NCI-H69 (cell line): Measurements from ENCODE around the gene CD34.

ENCODE experiments used
- DNase-seq: peaks from one replicate; lab custom pipeline; 2025; lab: John Stamatoyannopoulos, UW

Gene CD34

GRCh38 chr1:207873055-207873890, 37.7 kb downstream of the CD34 start:
- no peak for DNase-seq

DNA sequence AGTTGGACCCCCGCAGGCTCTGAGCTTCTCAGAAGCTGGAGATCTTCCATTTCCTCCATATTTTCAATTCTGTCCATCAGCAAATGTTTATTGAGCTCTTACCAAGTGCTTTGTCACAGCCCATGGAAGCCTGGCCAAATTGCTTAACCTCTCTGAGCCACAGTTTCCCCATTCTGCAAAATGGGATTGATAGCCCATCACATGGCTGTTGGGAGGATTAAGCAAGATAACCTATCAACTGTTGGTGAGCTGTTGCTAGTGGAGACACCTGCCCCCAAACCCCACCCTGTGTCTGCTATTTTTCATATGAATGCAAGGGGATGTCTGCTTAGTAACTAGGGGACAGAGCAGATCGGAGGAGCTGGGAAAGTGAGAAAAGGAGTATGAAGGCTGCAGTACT, 38.3 kb downstream of the CD34 start:
- no peak for DNase-seq

DNA sequence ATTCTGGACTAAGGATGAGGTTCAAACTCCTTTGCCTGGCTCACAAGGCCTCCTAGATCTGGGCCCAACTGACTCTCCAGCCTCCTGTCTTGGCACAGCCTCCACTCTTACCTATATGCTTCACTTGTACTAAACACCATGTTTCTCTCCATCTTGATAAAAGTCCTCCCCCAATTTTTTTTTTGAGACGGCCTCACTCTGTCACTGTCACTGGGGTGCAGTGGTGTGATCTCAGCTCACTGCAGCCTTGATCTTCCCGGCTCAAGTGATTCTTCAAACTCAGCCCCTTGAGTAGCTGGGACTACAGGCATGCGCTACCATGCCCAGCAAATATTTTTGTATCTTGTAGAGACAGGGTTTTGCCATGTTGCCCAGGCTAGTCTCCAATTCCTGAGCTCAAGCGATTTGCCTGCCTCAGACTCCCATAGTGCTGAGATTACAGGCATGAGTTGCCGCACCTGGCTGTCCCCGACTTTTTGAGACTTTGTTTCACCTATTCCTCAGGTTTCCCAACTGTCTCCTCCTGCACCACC, 39.7 kb downstream of the CD34 start:
- no peak for DNase-seq

DNA sequence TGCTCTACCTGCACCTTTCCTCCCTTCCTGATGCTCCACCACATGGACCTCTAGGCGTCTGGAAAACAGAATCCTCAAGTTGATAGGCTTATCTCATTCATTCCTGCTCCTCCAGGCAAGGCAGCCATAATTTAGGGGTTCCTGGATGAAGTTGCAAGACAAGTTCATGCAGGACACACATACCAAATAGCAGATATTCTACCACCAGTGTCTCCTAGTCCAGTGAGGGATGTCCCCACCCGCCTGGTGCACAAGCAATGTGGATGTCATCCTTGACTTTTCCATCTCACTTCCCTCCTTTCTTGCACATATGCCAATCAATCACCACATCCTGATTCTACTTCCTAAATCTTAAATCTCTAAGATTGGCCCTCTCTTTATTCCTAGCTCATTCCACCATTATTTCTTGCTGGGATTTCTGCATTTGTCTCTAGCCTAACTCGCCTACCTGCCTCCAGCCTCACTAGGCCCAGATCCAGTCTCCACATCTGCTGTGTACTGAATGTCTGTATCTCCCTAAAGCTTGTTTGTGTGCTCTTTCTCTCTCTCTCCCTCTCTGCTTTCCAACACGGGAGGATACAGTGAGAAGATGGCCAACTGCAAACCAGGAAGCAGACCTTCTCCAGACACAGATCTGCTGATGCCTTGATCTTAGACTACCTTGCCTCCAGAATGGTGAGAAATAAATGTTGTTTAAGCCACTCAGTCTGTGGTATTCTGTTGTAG, 40.5 kb downstream of the CD34 start:
- DNase-seq = no peak

- DNase-seq = no peak
Observed at GRCh38 chr1:207869859-207870258, 41.1 kb downstream of the CD34 start.

- DNase-seq = peak; percentile 85
Observed at GRCh38 chr1:207868774-207869721, 41.9 kb downstream of the CD34 start.

GRCh38 chr1:207868251-207868773, 42.6 kb downstream of the CD34 start:
- DNase-seq = no peak

- DNase-seq = no peak
Observed at GRCh38 chr1:207867136-207868109, 43.5 kb downstream of the CD34 start.

- DNase-seq = no peak
Observed at GRCh38 chr1:207866471-207867135, 44.3 kb downstream of the CD34 start.

GRCh38 chr1:207863893-207864535, 46.9 kb downstream of the CD34 start:
- DNase-seq = no peak

DNA sequence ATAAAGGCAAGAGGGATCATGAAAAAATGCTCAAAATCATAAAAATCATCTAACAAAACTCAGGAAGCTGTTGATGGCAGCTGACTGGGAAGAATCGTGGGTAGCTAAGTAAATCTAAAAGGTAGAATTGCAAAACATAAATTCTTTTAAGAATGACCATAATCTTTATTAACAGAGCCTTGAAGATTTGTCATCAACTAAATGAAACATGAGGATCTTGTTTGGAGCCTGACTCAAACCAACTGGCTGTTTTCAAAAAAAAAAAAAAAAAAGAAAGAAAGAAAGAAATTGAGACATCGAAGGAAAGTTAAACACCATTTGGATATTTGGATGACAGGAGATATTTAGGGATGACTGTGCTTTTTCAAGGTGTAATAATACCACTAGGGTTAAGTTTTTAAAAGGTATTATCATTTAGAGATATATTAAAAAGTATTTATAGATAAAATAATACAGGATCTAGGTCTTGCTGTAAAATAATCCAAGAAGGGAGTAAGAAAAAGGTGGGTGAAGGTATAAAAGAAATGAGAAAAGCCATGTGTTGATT, 48.6 kb downstream of the CD34 start:
- no peak for DNase-seq

DNA sequence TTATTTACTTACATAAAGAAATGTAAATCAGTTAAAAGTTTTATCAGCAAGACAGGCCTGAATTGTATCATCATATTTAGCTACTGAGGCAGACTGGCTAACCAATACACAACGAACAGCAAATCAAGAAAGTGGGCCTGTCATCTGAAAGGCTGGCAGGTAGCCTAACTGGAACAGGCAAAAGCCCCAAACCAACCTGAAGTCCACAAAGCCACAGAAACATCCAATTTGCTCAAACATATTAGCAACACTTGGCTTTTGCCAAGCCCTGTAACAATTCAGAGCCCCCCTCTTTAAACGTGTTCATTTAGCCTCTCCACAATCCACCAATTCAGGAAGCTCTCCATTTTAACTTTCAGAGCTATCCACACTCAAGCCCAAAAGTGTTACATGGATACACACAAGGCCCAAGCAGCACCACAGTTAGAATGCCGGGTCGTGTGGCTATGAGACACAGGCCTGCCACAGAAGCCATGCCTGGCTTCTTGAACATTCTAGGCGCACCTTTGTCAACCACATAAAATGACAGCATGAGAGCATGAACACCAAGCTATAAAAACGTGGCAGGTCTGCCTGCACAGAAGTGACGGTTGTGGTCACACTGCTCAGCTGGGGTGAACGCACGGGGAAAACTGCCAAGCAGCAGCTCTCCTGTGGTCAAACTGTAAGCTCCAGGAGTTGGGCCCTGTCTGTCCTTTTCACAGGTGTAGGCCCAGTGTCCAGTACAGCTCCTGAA, 49.3 kb downstream of the CD34 start:
- no peak for DNase-seq

DNA sequence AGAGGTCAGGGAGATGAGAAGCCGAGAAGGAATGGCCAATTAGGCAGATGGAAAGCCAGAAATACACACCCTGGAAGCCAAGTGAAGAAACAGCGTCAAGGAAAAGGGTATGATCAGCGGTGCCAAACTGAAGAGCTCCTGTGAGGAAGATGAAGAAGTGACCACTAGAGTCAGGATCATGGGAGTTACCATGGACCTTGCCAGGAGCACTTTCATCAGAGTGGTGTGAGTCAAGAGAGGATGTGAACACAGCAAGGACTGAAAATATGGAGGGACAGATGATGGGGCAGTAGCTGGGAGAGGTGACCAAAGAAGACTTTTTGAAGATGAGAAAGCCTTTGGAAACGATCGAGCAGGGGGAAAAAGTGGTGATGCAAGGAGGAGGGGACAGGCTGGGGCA, 50.4 kb downstream of the CD34 start:
- no peak for DNase-seq

- DNase-seq = no peak
Observed at GRCh38 chr1:207858806-207859205, 52.1 kb downstream of the CD34 start.

DNA sequence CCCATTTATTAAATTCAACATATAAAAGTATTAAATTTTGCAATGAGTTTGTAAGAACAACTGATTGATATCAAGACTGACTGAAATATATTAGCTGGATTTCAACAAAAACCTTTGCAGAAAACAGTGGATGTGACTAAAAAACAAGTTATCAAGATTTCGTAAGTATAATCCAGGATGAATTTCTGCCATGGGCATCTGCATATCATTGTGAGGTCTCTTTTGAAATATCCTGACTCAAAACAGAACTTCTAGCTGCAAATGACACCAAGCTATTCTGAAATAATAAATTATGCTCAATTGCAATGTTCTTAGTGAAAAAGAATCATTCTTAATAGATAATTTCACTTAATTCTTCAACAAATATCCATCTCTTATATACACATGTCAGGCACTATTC, 52.6 kb downstream of the CD34 start:
- no peak for DNase-seq

DNA sequence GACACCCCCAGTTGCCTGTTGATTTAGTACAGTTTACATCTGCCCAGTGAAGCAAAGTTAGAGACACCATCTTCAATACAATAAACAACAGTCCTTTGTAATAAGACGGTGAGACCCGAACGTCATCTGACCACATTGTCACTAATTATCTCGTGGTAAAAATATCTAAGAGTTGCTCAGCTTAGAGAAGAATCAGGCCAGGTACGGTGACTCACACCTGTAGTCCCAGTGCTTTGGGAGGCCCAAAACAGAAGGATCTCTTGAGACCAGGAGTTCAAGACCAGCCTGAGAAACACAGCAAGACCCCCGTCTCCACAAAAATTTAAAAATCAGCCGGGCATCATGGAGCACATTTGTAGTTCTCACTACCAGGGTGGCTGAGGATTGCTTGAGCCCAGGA, 53.5 kb downstream of the CD34 start:
- DNase-seq = no peak

DNA sequence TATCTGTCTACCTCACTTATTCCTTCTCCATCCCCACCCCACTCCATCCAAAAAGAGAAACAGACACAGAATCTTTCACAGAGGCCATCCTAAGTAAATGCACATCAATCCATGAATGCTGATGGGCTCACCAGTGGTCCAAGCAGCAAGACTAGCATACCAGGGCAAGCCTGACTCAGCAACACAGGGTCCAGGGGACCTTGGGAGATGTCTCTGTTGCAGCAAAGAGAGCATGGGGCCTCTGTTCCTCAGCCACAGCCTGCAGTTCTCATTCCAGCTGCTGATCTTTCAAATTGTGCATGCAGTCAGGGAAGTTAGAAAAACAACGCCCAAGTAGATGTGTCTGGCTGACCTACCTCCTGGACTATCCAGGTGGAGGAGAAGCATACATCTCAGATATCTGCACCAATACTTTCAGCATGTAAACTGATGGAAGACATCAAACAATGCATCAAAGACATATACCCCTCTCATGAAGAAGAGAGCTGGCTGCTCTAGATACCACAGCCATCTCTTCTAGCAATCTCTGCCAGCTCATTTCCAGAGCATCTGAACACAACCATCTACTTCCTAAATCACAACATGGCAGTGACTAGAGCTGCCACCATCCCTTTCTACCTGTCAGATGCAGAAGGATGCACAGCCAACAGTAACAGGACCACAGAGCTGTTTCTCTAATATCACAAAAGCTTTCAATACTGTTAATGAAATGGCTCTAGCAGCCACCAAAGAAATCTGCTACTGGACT, 54.5 kb downstream of the CD34 start:
- no peak for DNase-seq

DNA sequence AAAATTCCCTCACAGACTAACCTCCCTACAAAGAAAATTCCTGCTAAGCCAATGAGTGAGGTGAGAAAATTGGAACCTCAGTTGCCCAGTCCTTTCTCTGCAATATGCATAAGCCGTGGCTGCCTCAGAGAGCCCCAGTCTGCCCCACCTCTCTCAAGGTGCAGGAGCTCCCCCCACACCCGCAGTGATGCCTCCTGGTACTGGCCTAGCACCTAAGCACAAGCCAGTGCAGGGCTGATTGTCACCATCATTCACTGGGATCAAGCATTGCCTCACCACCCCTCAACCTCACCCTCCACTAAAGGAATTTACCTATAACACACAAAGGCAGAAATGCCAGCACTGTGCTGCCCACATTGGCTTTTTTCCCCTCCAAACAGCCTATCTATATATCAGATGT, 56.9 kb downstream of the CD34 start:
- DNase-seq = no peak
